ENCODE results near the gene ACY1.
"Not testable (repeated sequence)": the region's sequence is repeated elsewhere in the genome, so short reads cannot be mapped to it uniquely, and the experiment has no call there.

ACY1 gene

GRCh38 chr3:52025453-52025852 lies 42.1 kb downstream of the ACY1 start:
- no peak for DNase-seq (ENCODE audit: low read depth in 2 of 2)

- no peak for DNase-seq (ENCODE audit: low read depth in 2 of 2)
These were observed 42.7 kb downstream of the ACY1 start for GRCh38 chr3:52026041-52026440.

GRCh38 chr3:52028572-52028971 lies 45.2 kb downstream of the ACY1 start:
- no peak for DNase-seq (ENCODE audit: low read depth in 2 of 2)

GRCh38 chr3:52029053-52029452 lies 45.7 kb downstream of the ACY1 start:
- DNase-seq (ENCODE audit: low read depth in 2 of 2) = no peak

GRCh38 chr3:52029535-52029934 lies 46.2 kb downstream of the ACY1 start:
- no peak for DNase-seq (ENCODE audit: low read depth in 2 of 2)

- no peak for DNase-seq (ENCODE audit: low read depth in 2 of 2)
These were observed 47.5 kb downstream of the ACY1 start for GRCh38 chr3:52030714-52031310.

- no peak for DNase-seq (ENCODE audit: low read depth in 2 of 2)
These were observed 48.6 kb downstream of the ACY1 start for GRCh38 chr3:52031896-52032295.

- no peak for DNase-seq (ENCODE audit: low read depth in 2 of 2)
These were observed 49.5 kb downstream of the ACY1 start for GRCh38 chr3:52032702-52033408.

- not testable (repeated sequence) for DNase-seq (ENCODE audit: low read depth in 2 of 2)
These were observed 50.4 kb downstream of the ACY1 start for GRCh38 chr3:52033748-52034147.

GRCh38 chr3:52034212-52034611 lies 50.9 kb downstream of the ACY1 start:
- no peak for DNase-seq (ENCODE audit: low read depth in 2 of 2)

GRCh38 chr3:52034651-52035050 lies 51.3 kb downstream of the ACY1 start:
- no peak for DNase-seq (ENCODE audit: low read depth in 2 of 2)

GRCh38 chr3:52036222-52036694 lies 52.9 kb downstream of the ACY1 start:
- DNase-seq (ENCODE audit: low read depth in 2 of 2) = no peak

- no peak for DNase-seq (ENCODE audit: low read depth in 2 of 2)
These were observed 53.5 kb downstream of the ACY1 start for GRCh38 chr3:52036829-52037228.

GRCh38 chr3:52037291-52037690 lies 54.0 kb downstream of the ACY1 start:
- DNase-seq (ENCODE audit: low read depth in 2 of 2) = no peak

- no peak for DNase-seq (ENCODE audit: low read depth in 2 of 2)
These were observed 54.9 kb downstream of the ACY1 start for GRCh38 chr3:52038227-52038626.
